H1 (cell line): ENCODE results near the gene PLB1. TPM values are rescaled to one million over a fixed set of nuclear protein-coding genes. Genes with fewer than 3 reads are reported as not detected.

Experiments
- CTCF ChIA-PET: fragments of 300-600 bp; sonication (Branson Sonifier 250); formaldehyde crosslinking; loops from one replicate; lab custom pipeline; 2021; ENCODE audit not compliant: partially characterized antibody; lab: Charles Lee
- POLR2A ChIA-PET: fragments of 300-600 bp; sonication (Branson Sonifier 250); formaldehyde crosslinking; loops from one replicate; lab custom pipeline; 2021; ENCODE audit warnings: inconsistent platforms; ENCODE audit not compliant: partially characterized antibody; lab: Charles Lee
- DNase-seq, 2 experiments: peaks; one replicate each; pipeline versions ENCODE4 v3.0.0 to v3.0.0-alpha.2; 2010 to 2022; ENCODE audit warnings: low spot score in 2 of 2, low read depth in 1 of 2, mixed read lengths in 1 of 2
- FAIRE-seq: peaks from 2 replicates; lab custom pipeline; 2011; peaks lifted over from hg19 to GRCh38; lab: Jason Lieb, UNC
- H2AFZ ChIP-seq: 2 replicates; pipeline ENCODE4 v1.8.1; 2012; ENCODE audit warnings: low read length, inconsistent platforms
- H2AK5ac ChIP-seq: 2 replicates; pipeline ENCODE4 v1.6.1; 2013; ENCODE audit warnings: low read depth, low read length
- H2BK120ac ChIP-seq: replicated peaks from 2 replicates; pipeline ENCODE3; 2013; ENCODE audit warnings: low read depth, low read length, inconsistent platforms
- H2BK12ac ChIP-seq: 2 replicates; pipeline ENCODE4 v1.6.1; 2013; ENCODE audit warnings: low read depth, low read length
- H2BK15ac ChIP-seq: 2 replicates; pipeline ENCODE4 v1.6.1; 2013; ENCODE audit warnings: low read length
- H2BK20ac ChIP-seq: 2 replicates; pipeline ENCODE4 v1.6.1; 2013; ENCODE audit warnings: low read length
- H2BK5ac ChIP-seq: 2 replicates; pipeline ENCODE4 v1.6.1; 2013; ENCODE audit warnings: low read depth, low read length
- H3K14ac ChIP-seq: 2 replicates; pipeline ENCODE4 v1.6.1; 2013; ENCODE audit warnings: inconsistent platforms; ENCODE audit not compliant: insufficient read length
- H3K18ac ChIP-seq: 2 replicates; pipeline ENCODE4 v1.6.1; 2013; ENCODE audit warnings: low read length; ENCODE audit errors: extremely low read depth
- H3K23ac ChIP-seq: 2 replicates; pipeline ENCODE4 v1.6.1; 2013; ENCODE audit warnings: inconsistent platforms; ENCODE audit not compliant: insufficient read length
- H3K23me2 ChIP-seq: 2 replicates; pipeline ENCODE4 v1.6.1; 2013; ENCODE audit warnings: low read depth, low read length
- H3K27ac ChIP-seq: 2 replicates; pipeline ENCODE4 v1.6.1; 2011; ENCODE audit warnings: low read depth, low read length, inconsistent platforms
- H3K27me3 ChIP-seq, 4 experiments: replicated peaks in 1 of 4; 1 replicate in 1 of 4; 2 replicates in 3 of 4; pipeline versions ENCODE4 v1.6.1 to v1.8.1; 2011 to 2013; ENCODE audit warnings: low read length in 3 of 4, mild to moderate bottlenecking in 3 of 4, inconsistent platforms in 2 of 4, mixed read lengths in 2 of 4, moderate library complexity in 1 of 4; ENCODE audit not compliant: control insufficient read depth in 3 of 4, insufficient read depth in 3 of 4; ENCODE audit errors: extremely low read depth in 1 of 4
- H3K36me3 ChIP-seq, 4 experiments: 2 replicates each; pipeline versions ENCODE4 v1.6.1 to v1.8.1; 2011 to 2013; ENCODE audit warnings: mild to moderate bottlenecking in 4 of 4, low read length in 3 of 4, moderate library complexity in 2 of 4, control low read depth in 1 of 4, inconsistent platforms in 1 of 4; ENCODE audit not compliant: insufficient read depth in 4 of 4, control insufficient read depth in 2 of 4
- H3K4ac ChIP-seq: replicated peaks from 2 replicates; pipeline ENCODE3; 2013; ENCODE audit warnings: low read length, low read depth, mixed read lengths, inconsistent platforms; ENCODE audit not compliant: insufficient read length
- H3K4me1 ChIP-seq, 4 experiments: replicated peaks in 1 of 4; 1 replicate in 1 of 4; 2 replicates in 3 of 4; pipeline versions ENCODE4 v1.6.1 to v1.8.1; 2011 to 2013; ENCODE audit warnings: low read length in 3 of 4, inconsistent platforms in 2 of 4, mixed read lengths in 1 of 4; ENCODE audit not compliant: insufficient read depth in 4 of 4, control insufficient read depth in 3 of 4
- H3K4me2 ChIP-seq, 2 experiments: 2 replicates each; pipeline versions ENCODE4 v1.6.1 to v1.8.1; 2011 to 2013; ENCODE audit warnings: low read depth in 2 of 2, low read length in 2 of 2, control low read depth in 1 of 2, inconsistent platforms in 1 of 2, mild to moderate bottlenecking in 1 of 2; ENCODE audit not compliant: insufficient read depth in 1 of 2
- H3K4me3 ChIP-seq, 4 experiments: fragments of 200-600, 300-600 bp in 1 of 4; sonication (generic), shearing (Covaris generic), sonication (Bioruptor Twin) in 1 of 4; 2 replicates each; pipeline versions ENCODE4 v1.5.1 to v1.8.1; 2011 to 2016; ENCODE audit warnings: low read length in 4 of 4, low read depth in 3 of 4, control low read depth in 2 of 4, inconsistent platforms in 2 of 4, mild to moderate bottlenecking in 2 of 4, mixed read lengths in 1 of 4, moderate library complexity in 1 of 4; ENCODE audit not compliant: insufficient read depth in 2 of 4; ENCODE audit errors: extremely low read depth in 1 of 4
- H3K56ac ChIP-seq: replicated peaks from 2 replicates; pipeline ENCODE3; 2013; ENCODE audit warnings: low read depth, mild to moderate bottlenecking, mixed read lengths, low read length, inconsistent platforms; ENCODE audit not compliant: insufficient read length
- H3K79me1 ChIP-seq: 2 replicates; pipeline ENCODE4 v1.6.1; 2013; ENCODE audit warnings: low read depth, low read length, control low read depth
- H3K79me2 ChIP-seq, 2 experiments: 2 replicates each; pipeline versions ENCODE4 v1.6.1 to v1.8.1; 2012 to 2013; ENCODE audit warnings: low read length in 2 of 2, mild to moderate bottlenecking in 2 of 2, inconsistent platforms in 1 of 2; ENCODE audit not compliant: insufficient read depth in 2 of 2, control insufficient read depth in 1 of 2
- H3K9ac ChIP-seq, 4 experiments: replicated peaks in 1 of 4; 1 replicate in 1 of 4; 2 replicates in 3 of 4; pipeline versions ENCODE4 v1.6.1 to v1.8.1; 2011 to 2013; ENCODE audit warnings: low read depth in 3 of 4, low read length in 3 of 4, control low read depth in 2 of 4, mild to moderate bottlenecking in 2 of 4, moderate library complexity in 2 of 4, inconsistent platforms in 1 of 4; ENCODE audit errors: extremely low read depth in 1 of 4
- H3K9me3 ChIP-seq, 2 experiments: 2 replicates each; pipeline versions ENCODE4 v1.6.1 to v1.8.1; 2012 to 2013; ENCODE audit warnings: mild to moderate bottlenecking in 2 of 2, moderate library complexity in 2 of 2, control low read depth in 1 of 2, inconsistent platforms in 1 of 2, low read depth in 1 of 2, low read length in 1 of 2, mixed read lengths in 1 of 2; ENCODE audit not compliant: insufficient read depth in 2 of 2
- H4K20me1 ChIP-seq, 2 experiments: replicated peaks in 1 of 2; 2 replicates each; pipeline versions ENCODE3 to v1.8.1; 2011 to 2013; ENCODE audit warnings: inconsistent platforms in 2 of 2, low read length in 2 of 2, mild to moderate bottlenecking in 1 of 2; ENCODE audit not compliant: insufficient read depth in 2 of 2, control insufficient read depth in 1 of 2
- H4K5ac ChIP-seq: 2 replicates; pipeline ENCODE4 v1.6.1; 2013; ENCODE audit warnings: low read length, low read depth, mixed read lengths, inconsistent platforms; ENCODE audit not compliant: insufficient read length
- H4K8ac ChIP-seq: 2 replicates; pipeline ENCODE4 v1.8.0; 2013; ENCODE audit warnings: mild to moderate bottlenecking, moderate library complexity, low read length, inconsistent platforms; ENCODE audit not compliant: insufficient read depth; ENCODE audit errors: extremely low read depth
- H4K91ac ChIP-seq: replicated peaks from 2 replicates; pipeline ENCODE3; 2013; ENCODE audit warnings: low read length, mixed read lengths, inconsistent platforms; ENCODE audit not compliant: insufficient read length
- ATF2 ChIP-seq: IDR thresholded peaks from 2 replicates; pipeline ENCODE4 v1.6.1; 2012; ENCODE audit warnings: low read length, inconsistent platforms
- GABPA ChIP-seq: IDR thresholded peaks from 2 replicates; pipeline ENCODE4 v1.6.1; 2011; ENCODE audit warnings: mild to moderate bottlenecking, low read length, moderate library complexity, borderline replicate concordance; ENCODE audit not compliant: insufficient read depth
- JUND ChIP-seq: IDR thresholded peaks from 2 replicates; pipeline ENCODE4 v1.6.1; 2011; ENCODE audit warnings: mild to moderate bottlenecking, improper control_type of control experiment, low read length
- KDM4A ChIP-seq: IDR thresholded peaks from one replicate; pipeline ENCODE4 v1.7.1; 2012; ENCODE audit warnings: low read depth, mild to moderate bottlenecking, moderate library complexity, low read length, inconsistent platforms; ENCODE audit not compliant: severe bottlenecking
- NRF1 ChIP-seq: IDR thresholded peaks from 2 replicates; pipeline ENCODE4 v1.6.1; 2011; ENCODE audit warnings: mild to moderate bottlenecking, low read depth, low read length, improper control_type of control experiment
- PHF8 ChIP-seq: fragments of 200-600 bp; sonication (generic); conservative IDR thresholded peaks from 2 replicates; pipeline ENCODE4 v1.7.1; 2012; ENCODE audit warnings: low read depth, mild to moderate bottlenecking, inconsistent platforms, low read length, moderate library complexity
- POLR2AphosphoS5 ChIP-seq: IDR thresholded peaks from 2 replicates; pipeline ENCODE4 v1.6.1; 2011; ENCODE audit warnings: low read depth, low read length
- RXRA ChIP-seq: IDR thresholded peaks from 2 replicates; pipeline ENCODE4 v1.6.1; 2011; ENCODE audit warnings: low read depth, mild to moderate bottlenecking, low read length, moderate library complexity; ENCODE audit not compliant: insufficient read depth
- SIN3A ChIP-seq, 2 experiments: IDR thresholded peaks in 1 of 2; conservative IDR thresholded peaks in 1 of 2; 2 replicates each; pipeline ENCODE4 v1.6.1; 2011 to 2012; ENCODE audit warnings: low read length in 2 of 2, improper control_type of control experiment in 1 of 2, low read depth in 1 of 2, mild to moderate bottlenecking in 1 of 2
- SP4 ChIP-seq: IDR thresholded peaks from 2 replicates; pipeline ENCODE4 v1.6.1; 2012; ENCODE audit warnings: low read length, inconsistent platforms
- SUZ12 ChIP-seq: fragments of 200-600 bp; sonication (generic); IDR thresholded peaks from 2 replicates; pipeline ENCODE4 v1.6.1; 2012; ENCODE audit warnings: mild to moderate bottlenecking, inconsistent platforms, low read length, moderate library complexity, mixed read lengths
- TCF12 ChIP-seq: IDR thresholded peaks from 2 replicates; pipeline ENCODE4 v1.6.1; 2011; ENCODE audit warnings: low read depth, mild to moderate bottlenecking, low read length
- WGBS, 2 experiments: shearing (Covaris generic) in 1 of 2; methylation state at CpG; one replicate each; pipeline versions ENCODE4 v1.1.6 to v1.1.7; 2013 to 2015; ENCODE audit warnings: low lambda C conversion rate in 2 of 2, mixed read lengths in 2 of 2, inconsistent platforms in 1 of 2, low coverage in 1 of 2, missing lambda C conversion rate in 1 of 2; ENCODE audit not compliant: insufficient replicate concordance in 2 of 2, insufficient coverage in 1 of 2, insufficient read length in 1 of 2; ENCODE audit errors: extremely low coverage in 1 of 2, missing lambda C conversion rate in 1 of 2; 5-methylcytosine and 5-hydroxymethylcytosine counted together
- polyA plus RNA-seq, 7 experiments: library from polyadenylated mRNA; depleted of rRNA in 3 of 7; stranded (reverse) in 5 of 7; unstranded in 2 of 7; fragments of >200 nt in 5 of 7; fragments of 200-250 nt in 2 of 7; gene quantifications; 1 replicate in 5 of 7; 2 replicates in 1 of 7; 4 replicates in 1 of 7; pipeline versions ENCODE4 v1.2.1 to v1.2.3, GENCODE V29; 2011 to 2013; ENCODE audit warnings: missing spikeins in 2 of 7, mixed read lengths in 2 of 7
- total RNA-seq: library from RNA; stranded (reverse); fragmentation: NEBNext Ultra II Directional; extraction: Animal tissue kit (Norgen Biotek cat#: 25700); gene quantifications from 2 replicates; pipeline ENCODE4 v1.2.1, GENCODE V29; 2021

The PLB1 gene
- total and polyA plus RNA-seq, 2 of the 8 experiments (the other 6 are each of a cell fraction or from before 2014, with no cell fraction given), result 0.20 to 0.36 TPM

- Histone ChIP-seq H3K4ac (no peak overlapping the region), H3K79me1 (no peaks in the 10 kb centered on the region), H2BK5ac (no peak overlapping the region), H3K9me3 (no peaks in the 10 kb centered on the region), H3K23me2 (no peaks in the 10 kb centered on the region), H4K8ac (no peak overlapping the region), H3K56ac (no peak overlapping the region), H3K23ac (no peak overlapping the region), H4K5ac (no peak overlapping the region), H3K18ac (no peak overlapping the region), H2BK20ac (no peak overlapping the region), H3K4me3 (no peak overlapping the region), H2BK12ac (no peak overlapping the region), H3K36me3 (no peaks in the 10 kb centered on the region), H2AK5ac (no peak overlapping the region), H3K27me3 (no peaks in the 10 kb centered on the region), H3K4me2 (no peak overlapping the region), H2BK120ac (no peak overlapping the region), H4K20me1 (no peaks in the 10 kb centered on the region), H2AFZ (peak overlapping the region; percentile 51; the same call in 1 of the 2 replicates), H4K91ac (no peak overlapping the region), H3K9ac (no peak overlapping the region), H3K4me1 (peaks cover 0 to under 1% (median 0%) of the 10 kb centered on the region in 4 experiments; a peak in 2 of 7 replicates), H3K14ac (no peak overlapping the region), H3K27ac (no peak overlapping the region), H2BK15ac (no peak overlapping the region), H3K79me2 (no peaks in the 10 kb centered on the region)
- POLR2A ChIA-PET, result interaction anchor here (0.6 kb wide), 1 partner anchor 59 kb away, joined by 3 read pairs; no protein-coding TSS in a partner anchor
- WGBS, 2 experiments, result 73% methylated on average over 2 of the region's 2 CpGs; no CpG with 5 or more reads in 1 of the 2 experiments
- CTCF ChIA-PET, result interaction anchor here (1.0 to 2.0 kb wide), 4 partner anchors 11 to 82 kb away, joined by 3 to 7 read pairs (median 4); no protein-coding TSS in a partner anchor
- FAIRE-seq (no peak), DNase-seq (no peak)
- TF ChIP-seq SUZ12 (no peak), POLR2AphosphoS5 (no peak), SIN3A (conservative IDR thresholded peaks at IDR 0.05 in 1 of 2, IDR thresholded peaks at IDR 0.05 in 1 of 2; ENCODE audit: low read depth in 1 of 2, low read length in 2 of 2) (no peak), JUND (no peak), SP4 (no peak), TCF12 (no peak), RXRA (no peak), NRF1 (no peak), ATF2 (no peak), KDM4A (no peak), GABPA (no peak), PHF8 (no peak)
Measured at GRCh38 chr2:28688818-28689217, 193.0 kb downstream of the PLB1 start.
